HepG2 (cell line): ENCODE data around the gene MAN2B2. TPM values are rescaled to one million over a fixed set of nuclear protein-coding genes. Genes with fewer than 3 reads are reported as not detected.
A peak's percentile ranks its signal among the peaks of the same experiment; 100 is the strongest.

Experiments
- AGO1 ChIP-seq: fragments of 200-400 bp; formaldehyde crosslinking; IDR thresholded peaks from 2 replicates; pipeline ENCODE4 v1.6.1; 2017; ENCODE audit warnings: mild to moderate bottlenecking, low read depth, low read length, moderate library complexity; ENCODE audit not compliant: poor library complexity, severe bottlenecking
- ATAD3A ChIP-seq: sonication (generic); formaldehyde crosslinking; IDR thresholded peaks from 2 replicates; pipeline ENCODE4 v1.4.0; 2020; ENCODE audit warnings: missing genetic modification reagents
- ATM ChIP-seq: fragments of 450-650 bp; IDR thresholded peaks from 2 replicates; pipeline ENCODE4 v1.7.1; 2017; ENCODE audit warnings: mild to moderate bottlenecking, borderline replicate concordance
- CEBPB ChIP-seq: IDR thresholded peaks from 2 replicates; pipeline ENCODE4 v1.6.1; 2011; ENCODE audit warnings: low read depth, low read length, improper control_type of control experiment, borderline replicate concordance
- EZH2 ChIP-seq: conservative IDR thresholded peaks from 2 replicates; pipeline ENCODE4 v1.6.1; 2012; ENCODE audit warnings: mild to moderate bottlenecking, low read depth, low read length, moderate library complexity
- HINFP ChIP-seq: sonication (generic); formaldehyde crosslinking; IDR thresholded peaks from 2 replicates; pipeline ENCODE4 v1.4.0; 2020; ENCODE audit warnings: low read depth, mild to moderate bottlenecking, missing genetic modification reagents
- IRF1 ChIP-seq: sonication (generic); formaldehyde crosslinking; IDR thresholded peaks from 2 replicates; pipeline ENCODE4 v1.4.0; 2020; ENCODE audit warnings: low read depth, mild to moderate bottlenecking, missing genetic modification reagents
- JUN ChIP-seq: sonication (generic); formaldehyde crosslinking; IDR thresholded peaks from 2 replicates; pipeline ENCODE4 v1.4.0; 2020; ENCODE audit warnings: mild to moderate bottlenecking, missing genetic modification reagents
- NAIF1 ChIP-seq: sonication (generic); formaldehyde crosslinking; IDR thresholded peaks from 2 replicates; pipeline ENCODE4 v1.5.0; 2020; ENCODE audit warnings: mild to moderate bottlenecking, missing genetic modification reagents, borderline replicate concordance
- PCBP2 ChIP-seq: fragments of 200-400 bp; formaldehyde crosslinking; optimal IDR thresholded peaks from 2 replicates; pipeline ENCODE3; 2018; ENCODE audit warnings: low read length, low read depth; ENCODE audit not compliant: poor library complexity, severe bottlenecking
- PLSCR1 ChIP-seq: sonication (generic); formaldehyde crosslinking; IDR thresholded peaks from 2 replicates; pipeline ENCODE4 v1.5.0; 2020; ENCODE audit warnings: missing genetic modification reagents, mild to moderate bottlenecking, borderline replicate concordance
- REPIN1 ChIP-seq: sonication (generic); formaldehyde crosslinking; IDR thresholded peaks from 2 replicates; pipeline ENCODE4 v1.8.0; 2022; ENCODE audit warnings: missing genetic modification reagents, low read depth, mild to moderate bottlenecking, borderline replicate concordance
- SMC3 ChIP-seq: IDR thresholded peaks from 2 replicates; pipeline ENCODE4 v1.6.1; 2011; ENCODE audit warnings: low read length, improper control_type of control experiment
- ZBTB38 ChIP-seq: sonication (generic); formaldehyde crosslinking; IDR thresholded peaks from 2 replicates; pipeline ENCODE4 v1.5.1; 2020; ENCODE audit warnings: mild to moderate bottlenecking, missing genetic modification reagents
- ZBTB44 ChIP-seq: sonication (generic); formaldehyde crosslinking; IDR thresholded peaks from 2 replicates; pipeline ENCODE4 v1.4.0; 2020; ENCODE audit warnings: missing genetic modification reagents
- ZFP62 ChIP-seq: sonication (generic); formaldehyde crosslinking; IDR thresholded peaks from 2 replicates; pipeline ENCODE4 v1.4.0; 2020; ENCODE audit warnings: missing genetic modification reagents
- ZNF275 ChIP-seq: sonication (generic); formaldehyde crosslinking; IDR thresholded peaks from 2 replicates; pipeline ENCODE4 v1.8.0; 2022; ENCODE audit warnings: missing genetic modification reagents, mild to moderate bottlenecking, inconsistent platforms, borderline replicate concordance
- ZNF569 ChIP-seq: sonication (generic); formaldehyde crosslinking; IDR thresholded peaks from 2 replicates; pipeline ENCODE4 v1.5.0; 2020; ENCODE audit warnings: mild to moderate bottlenecking, missing genetic modification reagents, moderate library complexity, borderline replicate concordance
- ZNF576 ChIP-seq: sonication (generic); formaldehyde crosslinking; IDR thresholded peaks from 2 replicates; pipeline ENCODE4 v1.4.0; 2020; ENCODE audit warnings: mild to moderate bottlenecking, missing genetic modification reagents
- ZNF589 ChIP-seq: sonication (generic); formaldehyde crosslinking; conservative IDR thresholded peaks from 2 replicates; pipeline ENCODE4 v1.8.0; 2022; ENCODE audit warnings: mild to moderate bottlenecking, moderate library complexity, missing genetic modification reagents
- ZNF879 ChIP-seq: sonication (generic); formaldehyde crosslinking; IDR thresholded peaks from 2 replicates; pipeline ENCODE4 v1.8.1; 2023; ENCODE audit warnings: missing genetic modification reagents
- ZSCAN30 ChIP-seq: sonication (generic); formaldehyde crosslinking; IDR thresholded peaks from 2 replicates; pipeline ENCODE4 v1.5.0; 2020; ENCODE audit warnings: mild to moderate bottlenecking, missing genetic modification reagents
- polyA plus RNA-seq, 8 experiments: library from polyadenylated mRNA; depleted of rRNA in 3 of 8; stranded (reverse) in 7 of 8; unstranded in 1 of 8; fragments of >200 nt; fragmentation: Illumina TruSeq in 4 of 8; extraction: Trizol in 4 of 8; gene quantifications; 2 replicates each; pipeline versions ENCODE4 v1.2.1 to v1.2.3, GENCODE V29; 2011 to 2016; ENCODE audit warnings: low read depth in 4 of 8, missing spikeins in 1 of 8, mixed read lengths in 1 of 8; ENCODE audit not compliant: insufficient read depth in 1 of 8
- total RNA-seq, 5 experiments: library from RNA; depleted of rRNA; stranded (reverse); fragments of >200 nt; fragmentation: Illumina TruSeq; extraction: Trizol; gene quantifications; 2 replicates each; pipeline ENCODE4 v1.2.3, GENCODE V29; 2016; ENCODE audit warnings: low read depth in 1 of 5

The MAN2B2 gene
- total and polyA plus RNA-seq, 2 of the 13 experiments (the other 11 are each of a cell fraction or from before 2014, with no cell fraction given) = 4.8 to 5.4 TPM

- no peak for TF ChIP-seq ZNF879 (CRISPR knock-in tag)
- peak; percentile 32; the same call in 1 of the 2 replicates for TF ChIP-seq NAIF1 (CRISPR knock-in tag)
- TF ChIP-seq SMC3 = no peak
- TF ChIP-seq ZNF569 (CRISPR knock-in tag) = no peak
- no peak for TF ChIP-seq ATM
- TF ChIP-seq ZNF589 = peak; percentile 92
- no peak for TF ChIP-seq AGO1
- TF ChIP-seq PLSCR1 (CRISPR knock-in tag) = no peak
- no peak for TF ChIP-seq ATAD3A (CRISPR knock-in tag)
- TF ChIP-seq HINFP = peak; percentile 41; the same call in 1 of the 2 replicates
- no peak for TF ChIP-seq ZNF576 (CRISPR knock-in tag)
- TF ChIP-seq PCBP2 = no peak
- TF ChIP-seq CEBPB = no peak
- 0 out of 2 replicates have a peak, but pooled peaks have one; percentile 80 for TF ChIP-seq ZSCAN30 (CRISPR knock-in tag)
- TF ChIP-seq JUN = peak; percentile 72
- peak; percentile 51; the same call in 1 of the 2 replicates for TF ChIP-seq REPIN1 (CRISPR knock-in tag)
- no peak for TF ChIP-seq EZH2
- 0 out of 2 replicates have a peak, but pooled peaks have one; percentile 71 for TF ChIP-seq ZBTB44 (CRISPR knock-in tag)
- TF ChIP-seq ZBTB38 (CRISPR knock-in tag) = peak; percentile 27; the same call in 1 of the 2 replicates
- no peak for TF ChIP-seq ZNF275 (CRISPR knock-in tag)
- no peak for TF ChIP-seq ZFP62 (CRISPR knock-in tag)
- 0 out of 2 replicates have a peak, but pooled peaks have one; percentile 57 for TF ChIP-seq IRF1
These were observed 65.5 kb downstream of the MAN2B2 start, which contains the start of gene MRFAP1 (continued) for GRCh38 chr4:6640292-6641163.
